Aorta (tissue), 5 donors: ENCODE measurements around the gene UBA52. TPM values are rescaled to one million over a fixed set of nuclear protein-coding genes. Genes with fewer than 3 reads are reported as not detected.

Source experiments
- ATAC-seq: fragments of 200-7000 bp; cut with Tn5 transposase; one replicate; pipeline ENCODE4 v1.9.1; 2022; ENCODE audit warnings: moderate library complexity; ENCODE audit not compliant: low FRiP score
- DNase-seq, 2 donors: peaks; one replicate each; pipeline ENCODE4 v3.0.0-alpha.2; 2020
- H3K27ac ChIP-seq, 2 donors: one replicate each; pipeline ENCODE4 v1.5.1; 2013; ENCODE audit warnings: low read length in 2 of 2, mild to moderate bottlenecking in 2 of 2, moderate library complexity in 2 of 2, control low read depth in 1 of 2, inconsistent platforms in 1 of 2, low read depth in 1 of 2
- H3K27me3 ChIP-seq, 2 donors: one replicate each; pipeline ENCODE4 v1.6.1; 2013; ENCODE audit warnings: control low read depth in 1 of 2, low read length in 1 of 2, mild to moderate bottlenecking in 1 of 2, moderate library complexity in 1 of 2; ENCODE audit not compliant: insufficient read depth in 2 of 2, control insufficient read depth in 1 of 2
- H3K36me3 ChIP-seq, 2 donors: one replicate each; pipeline ENCODE4 v1.6.1; 2013; ENCODE audit warnings: control low read depth in 1 of 2, low read length in 1 of 2, mild to moderate bottlenecking in 1 of 2; ENCODE audit not compliant: insufficient read depth in 2 of 2, control insufficient read depth in 1 of 2
- H3K4me1 ChIP-seq, 2 donors: one replicate each; pipeline ENCODE4 v1.6.1; 2013; ENCODE audit warnings: low read length in 2 of 2, control low read depth in 1 of 2, mild to moderate bottlenecking in 1 of 2, moderate library complexity in 1 of 2; ENCODE audit not compliant: insufficient read depth in 2 of 2, control insufficient read depth in 1 of 2
- H3K4me3 ChIP-seq, 2 donors: one replicate each; pipeline ENCODE4 v1.5.1; 2013; ENCODE audit warnings: low read length in 2 of 2, control low read depth in 1 of 2, mild to moderate bottlenecking in 1 of 2
- H3K9me3 ChIP-seq: one replicate; pipeline ENCODE4 v1.6.1; 2013; ENCODE audit warnings: mild to moderate bottlenecking, low read length; ENCODE audit not compliant: control insufficient read depth
- WGBS, 2 donors: extraction: QIAGEN DNeasy Blood & Tissue Kit; methylation state at CpG; one replicate each; pipeline ENCODE4 v1.1.7; 2013; 5-methylcytosine and 5-hydroxymethylcytosine counted together
- intact Hi-C, 2 donors: fragments of 100-400 bp; cut with DNase I; formaldehyde crosslinking; loops; one replicate each; pipeline versions ENCODE4 v1.14.2 to v1.15.0; 2022
- polyA plus RNA-seq, 2 donors: library from polyadenylated mRNA; stranded (reverse); fragments of 200-250 nt; gene quantifications; one replicate each; pipeline ENCODE4 v1.2.3, GENCODE V29; 2013
- total RNA-seq, 2 donors: library from RNA; stranded (reverse); fragmentation: NEBNext Ultra II Directional; extraction: Animal tissue kit (Norgen Biotek cat#: 25700); gene quantifications; one replicate each; pipeline ENCODE4 v1.2.1, GENCODE V29; 2021
- donor health status: healthy with polysubstance abuse.
- donor health status: Bipolar disorder and iron deficiency.
- donor health status: DM: no; HTN: no; CAD: no.
- donor health status: DM: no; HTN: no; CAD: no.
- donor health status: DM: yes; HTN: yes; CAD: no.

UBA52 gene
- total and polyA plus RNA-seq, 4 donors: 750 to 1,252 (median 1,006) TPM

DNA sequence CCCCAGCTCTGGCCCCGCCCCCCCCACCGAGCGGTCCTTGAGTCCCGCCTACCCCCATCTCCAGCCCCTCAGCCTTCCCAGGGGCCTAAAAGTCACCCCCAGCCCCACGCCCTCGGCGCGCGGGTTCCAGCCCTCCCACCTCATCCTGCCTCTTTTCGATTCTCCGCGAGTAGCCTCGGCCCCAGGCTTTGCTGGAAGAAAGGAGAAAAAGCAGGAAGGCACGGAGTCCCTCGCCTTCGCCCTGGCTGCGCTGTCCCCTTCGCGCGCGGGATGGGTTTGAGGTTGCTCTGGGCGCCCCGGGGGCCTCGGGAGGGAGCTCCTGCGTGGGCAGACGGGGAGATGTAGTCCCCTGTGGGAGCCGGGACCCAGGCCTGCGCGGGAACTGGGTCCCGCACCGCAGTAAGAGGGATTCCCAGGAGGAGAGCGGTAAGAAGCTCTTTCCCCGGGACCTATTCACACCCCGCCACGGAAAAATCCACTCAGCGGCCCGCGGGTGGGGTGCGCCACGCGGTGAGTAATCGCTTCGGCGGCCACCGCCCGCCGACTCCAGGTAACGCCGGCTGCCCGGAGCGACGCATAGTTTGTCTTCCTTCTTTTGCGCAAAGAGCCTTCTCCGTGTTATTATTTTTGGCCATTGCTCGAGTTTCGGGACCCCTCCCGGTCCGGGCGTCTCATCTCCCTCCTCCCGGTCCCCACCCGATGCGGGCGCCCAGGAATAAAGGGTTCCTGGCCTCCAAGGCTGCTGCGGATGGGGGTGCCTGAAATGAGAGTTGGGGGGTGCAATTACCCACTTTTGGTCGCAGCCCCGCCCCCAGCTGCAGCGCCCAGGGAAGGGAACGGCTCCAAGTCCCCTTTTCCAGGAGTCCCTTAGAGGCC, 35.8 kb downstream of the UBA52 start:
- 2% methylated on average over 65 to 68 of the region's 68 CpGs for WGBS, 2 donors
- Histone ChIP-seq H3K4me1 (no peaks in the 10 kb centered on the region), H3K27ac (no peak overlapping the region), H3K9me3 (no peaks in the 10 kb centered on the region), H3K36me3 (no peaks in the 10 kb centered on the region), H3K27me3 (no peaks in the 10 kb centered on the region), H3K4me3 (no peak overlapping the region)
- ATAC-seq: no peak
- intact Hi-C loops: no loop called here
- DNase-seq: no peak

- no peaks in the 10 kb centered on the region for H3K4me1 ChIP-seq
- no peaks in the 10 kb centered on the region for H3K36me3 ChIP-seq
- no peak for ATAC-seq
- no peak for DNase-seq
- intact Hi-C loops: no loop called here
- no peak overlapping the region for H3K27ac ChIP-seq
- no peaks in the 10 kb centered on the region for H3K9me3 ChIP-seq
- H3K4me3 ChIP-seq: no peak overlapping the region
- H3K27me3 ChIP-seq: no peaks in the 10 kb centered on the region
- WGBS, 2 donors: 61 to 66% methylated on average over 5 of the region's 5 CpGs
These were observed 36.6 kb downstream of the UBA52 start for GRCh38 chr19:18608102-18608804.

DNA sequence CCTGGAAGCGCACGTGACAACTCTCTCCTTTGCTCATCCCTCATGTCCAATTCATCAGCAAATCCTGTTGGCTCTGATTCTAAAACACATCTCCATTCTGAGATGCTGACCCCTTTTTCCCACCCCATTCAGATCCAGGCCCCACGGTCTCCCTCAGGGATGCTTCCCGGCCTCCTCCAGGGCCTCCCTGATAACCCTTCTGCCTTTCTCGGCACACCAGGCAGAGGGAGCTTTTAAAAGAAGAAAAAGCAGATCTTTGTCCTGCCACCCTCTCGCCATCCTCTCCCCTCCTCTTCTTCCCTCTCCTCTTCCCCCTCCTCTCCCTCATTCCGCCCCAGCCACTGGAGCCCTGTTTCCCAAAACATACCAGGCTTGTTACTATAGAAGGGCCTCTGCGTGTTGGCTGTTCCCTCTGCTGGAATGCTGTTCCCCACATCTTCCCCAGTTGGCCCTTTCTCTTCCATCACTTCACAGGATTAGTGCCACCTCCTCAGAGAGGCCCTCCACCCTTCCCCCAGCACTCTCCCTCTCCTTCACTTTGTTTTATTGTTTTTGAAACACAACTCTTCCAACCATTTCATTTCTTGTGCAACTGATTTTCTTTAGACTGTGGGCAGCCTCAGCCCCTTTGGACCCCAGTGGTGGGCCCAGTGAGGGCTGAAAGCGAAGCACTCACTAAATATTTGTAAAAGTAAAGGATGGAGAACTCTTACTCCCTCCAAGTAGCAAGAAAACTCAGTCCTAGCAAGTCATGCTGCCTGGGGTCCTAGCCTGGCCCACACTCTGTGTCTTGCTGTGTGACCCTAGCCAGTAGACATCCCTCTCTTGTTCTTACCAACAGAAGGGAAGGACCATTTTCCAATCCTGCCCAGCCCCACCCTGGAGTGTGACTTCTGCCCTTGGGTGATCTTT, 37.4 kb downstream of the UBA52 start:
- no peak overlapping the region for H3K4me3 ChIP-seq
- H3K27ac ChIP-seq: no peak overlapping the region
- H3K9me3 ChIP-seq: no peaks in the 10 kb centered on the region
- H3K27me3 ChIP-seq: no peaks in the 10 kb centered on the region
- ATAC-seq (no peak), DNase-seq (no peak)
- no peaks in the 10 kb centered on the region for H3K36me3 ChIP-seq
- intact Hi-C loops: no loop called here
- 82 to 84% methylated on average over 9 of the region's 9 CpGs for WGBS, 2 donors
- H3K4me1 ChIP-seq: no peaks in the 10 kb centered on the region

GRCh38 chr19:18609717-18610051, 38.0 kb downstream of the UBA52 start:
- H3K4me3 ChIP-seq: no peak overlapping the region
- ATAC-seq (no peak), DNase-seq (no peak)
- intact Hi-C loops: no loop called here
- H3K36me3 ChIP-seq: no peaks in the 10 kb centered on the region
- 49 to 55% methylated on average over 2 of the region's 2 CpGs for WGBS, 2 donors
- H3K27me3 ChIP-seq: no peaks in the 10 kb centered on the region
- no peak overlapping the region for H3K27ac ChIP-seq
- H3K9me3 ChIP-seq: no peaks in the 10 kb centered on the region
- H3K4me1 ChIP-seq: no peaks in the 10 kb centered on the region

DNA sequence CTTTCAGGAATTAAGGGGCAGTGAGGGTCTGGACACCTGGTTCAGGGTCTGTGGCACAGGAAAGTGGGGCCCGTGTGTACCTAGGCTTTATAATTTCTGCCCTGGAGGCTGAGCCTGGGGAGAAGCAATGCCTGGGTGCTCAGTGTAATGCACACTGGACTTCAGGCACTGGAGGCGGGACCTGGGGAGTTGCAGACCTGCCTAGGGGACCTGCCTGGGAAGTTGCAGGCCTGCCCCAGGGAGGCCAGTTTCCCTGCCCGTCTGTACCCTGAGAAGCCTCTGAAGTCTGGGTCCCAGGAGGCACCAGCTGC, 38.5 kb downstream of the UBA52 start:
- Histone ChIP-seq H3K36me3 (no peaks in the 10 kb centered on the region), H3K9me3 (no peaks in the 10 kb centered on the region), H3K4me1 (no peaks in the 10 kb centered on the region), H3K27me3 (no peaks in the 10 kb centered on the region), H3K27ac (no peak overlapping the region), H3K4me3 (no peak overlapping the region)
- intact Hi-C loops: no loop called here
- ATAC-seq (no peak), DNase-seq (no peak)
- 59 to 63% methylated on average over 3 of the region's 3 CpGs for WGBS, 2 donors

DNA sequence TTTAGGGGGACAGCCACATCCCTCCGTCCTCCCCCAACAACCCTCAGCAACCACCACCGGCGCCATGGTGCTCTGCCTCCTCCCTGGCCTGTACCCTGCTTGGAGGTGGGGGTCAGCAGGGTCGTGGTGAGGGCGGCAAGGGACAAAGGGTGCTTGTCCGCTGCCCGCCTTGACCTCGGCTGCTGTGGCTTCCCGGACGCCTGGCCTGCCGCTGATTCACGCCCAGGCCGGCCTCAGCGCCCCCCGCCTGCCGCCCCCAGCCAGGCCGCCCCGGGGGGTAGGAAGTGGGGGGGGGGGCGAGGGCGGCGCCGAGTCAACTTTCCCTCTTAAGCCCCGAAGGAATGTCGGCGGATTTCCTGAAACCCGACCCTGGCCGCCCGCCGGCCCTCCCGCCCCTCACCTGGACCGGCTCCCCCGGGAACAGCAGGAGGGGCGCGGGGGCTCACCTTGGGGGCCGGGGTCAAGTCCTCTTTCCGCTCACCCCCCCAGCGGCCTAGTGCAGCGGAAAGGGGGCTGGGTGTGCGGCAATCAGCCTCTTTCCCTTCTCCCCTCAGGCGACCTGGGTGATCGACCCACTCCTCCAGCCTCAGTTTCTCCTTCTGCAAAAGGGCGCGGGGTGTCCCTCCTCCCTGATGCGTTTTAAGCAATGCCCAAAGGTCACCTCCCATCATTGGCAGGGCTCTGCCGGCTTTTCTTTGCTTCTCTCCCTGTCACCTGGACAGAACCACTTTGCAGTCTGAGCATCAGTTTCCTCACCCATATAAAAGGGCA, 39.1 kb downstream of the UBA52 start:
- Histone ChIP-seq H3K4me1 (no peaks in the 10 kb centered on the region), H3K9me3 (no peaks in the 10 kb centered on the region), H3K36me3 (no peaks in the 10 kb centered on the region), H3K4me3 (no peak overlapping the region), H3K27me3 (no peaks in the 10 kb centered on the region), H3K27ac (no peak overlapping the region)
- intact Hi-C loops: no loop called here
- WGBS, 2 donors: 17 to 23% methylated on average over 26 to 45 of the region's 45 CpGs
- DNase-seq (no peak), ATAC-seq (no peak)

GRCh38 chr19:18611327-18612050, 39.8 kb downstream of the UBA52 start:
- H3K27ac ChIP-seq: no peak overlapping the region
- 3 to 4% methylated on average over 40 to 62 of the region's 62 CpGs for WGBS, 2 donors
- ATAC-seq (no peak), DNase-seq (no peak)
- intact Hi-C loops: no loop called here
- H3K27me3 ChIP-seq: no peaks in the 10 kb centered on the region
- H3K36me3 ChIP-seq: no peaks in the 10 kb centered on the region
- no peaks in the 10 kb centered on the region for H3K4me1 ChIP-seq
- no peak overlapping the region for H3K4me3 ChIP-seq
- H3K9me3 ChIP-seq: no peaks in the 10 kb centered on the region
